GM04503 (cell line): ENCODE results near the gene STH.
"Not testable (repeated sequence)": the region's sequence is repeated elsewhere in the genome, so short reads cannot be mapped to it uniquely, and the experiment has no call there.

ENCODE experiments used
- DNase-seq: peaks from one replicate; pipeline ENCODE4 v3.0.0-alpha.2; 2012; ENCODE audit warnings: low read depth

STH gene

GRCh38 chr17:46006082-46006481 is 7.0 kb downstream of the STH start:
- not testable (repeated sequence) for DNase-seq

DNA sequence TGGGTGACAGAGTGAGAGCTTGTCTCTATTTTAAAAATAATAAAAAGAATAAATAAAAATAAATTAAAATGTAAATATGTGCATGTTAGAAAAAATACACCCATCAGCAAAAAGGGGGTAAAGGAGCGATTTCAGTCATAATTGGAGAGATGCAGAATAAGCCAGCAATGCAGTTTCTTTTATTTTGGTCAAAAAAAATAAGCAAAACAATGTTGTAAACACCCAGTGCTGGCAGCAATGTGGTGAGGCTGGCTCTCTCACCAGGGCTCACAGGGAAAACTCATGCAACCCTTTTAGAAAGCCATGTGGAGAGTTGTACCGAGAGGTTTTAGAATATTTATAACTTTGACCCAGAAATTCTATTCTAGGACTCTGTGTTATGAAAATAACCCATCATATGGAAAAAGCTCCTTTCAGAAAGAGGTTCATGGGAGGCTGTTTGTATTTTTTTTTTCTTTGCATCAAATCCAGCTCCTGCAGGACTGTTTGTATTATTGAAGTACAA is 8.5 kb downstream of the STH start:
- DNase-seq: no peak

GRCh38 chr17:46008591-46008990 is 9.5 kb downstream of the STH start:
- no peak for DNase-seq

DNA sequence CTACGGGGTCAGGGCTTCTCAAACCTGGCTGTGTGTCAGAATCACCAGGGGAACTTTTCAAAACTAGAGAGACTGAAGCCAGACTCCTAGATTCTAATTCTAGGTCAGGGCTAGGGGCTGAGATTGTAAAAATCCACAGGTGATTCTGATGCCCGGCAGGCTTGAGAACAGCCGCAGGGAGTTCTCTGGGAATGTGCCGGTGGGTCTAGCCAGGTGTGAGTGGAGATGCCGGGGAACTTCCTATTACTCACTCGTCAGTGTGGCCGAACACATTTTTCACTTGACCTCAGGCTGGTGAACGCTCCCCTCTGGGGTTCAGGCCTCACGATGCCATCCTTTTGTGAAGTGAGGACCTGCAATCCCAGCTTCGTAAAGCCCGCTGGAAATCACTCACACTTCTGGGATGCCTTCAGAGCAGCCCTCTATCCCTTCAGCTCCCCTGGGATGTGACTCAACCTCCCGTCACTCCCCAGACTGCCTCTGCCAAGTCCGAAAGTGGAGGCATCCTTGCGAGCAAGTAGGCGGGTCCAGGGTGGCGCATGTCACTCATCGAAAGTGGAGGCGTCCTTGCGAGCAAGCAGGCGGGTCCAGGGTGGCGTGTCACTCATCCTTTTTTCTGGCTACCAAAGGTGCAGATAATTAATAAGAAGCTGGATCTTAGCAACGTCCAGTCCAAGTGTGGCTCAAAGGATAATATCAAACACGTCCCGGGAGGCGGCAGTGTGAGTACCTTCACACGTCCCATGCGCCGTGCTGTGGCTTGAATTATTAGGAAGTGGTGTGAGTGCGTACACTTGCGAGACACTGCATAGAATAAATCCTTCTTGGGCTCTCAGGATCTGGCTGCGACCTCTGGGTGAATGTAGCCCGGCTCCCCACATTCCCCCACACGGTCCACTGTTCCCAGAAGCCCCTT is 10.9 kb downstream of the STH start:
- no peak for DNase-seq

DNA sequence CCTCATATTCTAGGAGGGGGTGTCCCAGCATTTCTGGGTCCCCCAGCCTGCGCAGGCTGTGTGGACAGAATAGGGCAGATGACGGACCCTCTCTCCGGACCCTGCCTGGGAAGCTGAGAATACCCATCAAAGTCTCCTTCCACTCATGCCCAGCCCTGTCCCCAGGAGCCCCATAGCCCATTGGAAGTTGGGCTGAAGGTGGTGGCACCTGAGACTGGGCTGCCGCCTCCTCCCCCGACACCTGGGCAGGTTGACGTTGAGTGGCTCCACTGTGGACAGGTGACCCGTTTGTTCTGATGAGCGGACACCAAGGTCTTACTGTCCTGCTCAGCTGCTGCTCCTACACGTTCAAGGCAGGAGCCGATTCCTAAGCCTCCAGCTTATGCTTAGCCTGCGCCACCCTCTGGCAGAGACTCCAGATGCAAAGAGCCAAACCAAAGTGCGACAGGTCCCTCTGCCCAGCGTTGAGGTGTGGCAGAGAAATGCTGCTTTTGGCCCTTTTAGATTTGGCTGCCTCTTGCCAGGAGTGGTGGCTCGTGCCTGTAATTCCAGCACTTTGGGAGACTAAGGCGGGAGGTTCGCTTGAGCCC is 11.6 kb downstream of the STH start:
- no peak for DNase-seq

- no peak for DNase-seq
These were observed 12.9 kb downstream of the STH start for GRCh38 chr17:46011711-46012505.

DNA sequence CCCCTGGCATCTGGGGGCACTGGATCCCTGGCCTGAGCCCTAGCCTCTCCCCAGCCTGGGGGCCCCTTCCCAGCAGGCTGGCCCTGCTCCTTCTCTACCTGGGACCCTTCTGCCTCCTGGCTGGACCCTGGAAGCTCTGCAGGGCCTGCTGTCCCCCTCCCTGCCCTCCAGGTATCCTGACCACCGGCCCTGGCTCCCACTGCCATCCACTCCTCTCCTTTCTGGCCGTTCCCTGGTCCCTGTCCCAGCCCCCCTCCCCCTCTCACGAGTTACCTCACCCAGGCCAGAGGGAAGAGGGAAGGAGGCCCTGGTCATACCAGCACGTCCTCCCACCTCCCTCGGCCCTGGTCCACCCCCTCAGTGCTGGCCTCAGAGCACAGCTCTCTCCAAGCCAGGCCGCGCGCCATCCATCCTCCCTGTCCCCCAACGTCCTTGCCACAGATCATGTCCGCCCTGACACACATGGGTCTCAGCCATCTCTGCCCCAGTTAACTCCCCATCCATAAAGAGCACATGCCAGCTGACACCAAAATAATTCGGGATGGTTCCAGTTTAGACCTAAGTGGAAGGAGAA is 13.5 kb downstream of the STH start:
- no peak for DNase-seq

- DNase-seq: no peak
These were observed 14.1 kb downstream of the STH start for GRCh38 chr17:46013127-46013501.

- DNase-seq: peak; percentile 62
These were observed 14.6 kb downstream of the STH start for GRCh38 chr17:46013502-46014165.

- DNase-seq: not testable (repeated sequence)
These were observed 20.4 kb downstream of the STH start for GRCh38 chr17:46019408-46019925.

DNA sequence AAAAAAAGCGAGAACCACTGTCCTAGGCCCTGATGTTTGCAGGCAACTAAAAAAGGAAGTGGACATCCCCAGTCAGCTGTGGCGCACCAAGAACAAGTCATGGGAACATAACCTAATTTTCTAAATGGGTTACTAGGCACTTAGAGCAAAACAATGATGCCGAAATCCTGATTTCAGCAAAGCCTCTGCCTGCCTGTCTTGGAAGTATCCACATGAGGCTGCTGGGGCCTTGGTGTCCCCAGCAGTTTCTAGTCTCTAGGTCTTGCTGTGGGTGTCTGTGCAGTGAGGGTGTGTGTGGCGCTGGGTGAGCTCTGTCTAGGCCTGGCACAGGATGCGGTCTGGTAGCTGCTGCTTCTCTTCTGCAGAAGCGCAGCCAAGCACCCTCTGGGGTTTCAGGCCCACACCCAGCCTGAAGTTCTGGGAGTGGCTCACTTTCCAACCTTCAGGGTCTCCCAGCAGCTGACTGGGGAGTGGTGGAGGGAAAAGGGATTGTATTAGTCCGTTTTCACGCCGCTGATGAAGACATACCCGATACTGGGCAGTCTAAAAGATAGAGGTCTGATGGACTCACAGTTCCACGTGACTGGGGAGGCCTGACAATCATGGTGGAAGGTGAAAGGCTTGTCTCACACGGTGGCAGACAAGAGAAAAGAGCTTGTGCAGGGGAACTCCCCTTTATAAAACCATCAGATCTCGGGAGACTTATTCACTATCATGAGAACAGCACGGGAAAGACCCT is 21.1 kb downstream of the STH start:
- DNase-seq: no peak

- DNase-seq: no peak
These were observed 21.9 kb downstream of the STH start for GRCh38 chr17:46020998-46021397.

DNA sequence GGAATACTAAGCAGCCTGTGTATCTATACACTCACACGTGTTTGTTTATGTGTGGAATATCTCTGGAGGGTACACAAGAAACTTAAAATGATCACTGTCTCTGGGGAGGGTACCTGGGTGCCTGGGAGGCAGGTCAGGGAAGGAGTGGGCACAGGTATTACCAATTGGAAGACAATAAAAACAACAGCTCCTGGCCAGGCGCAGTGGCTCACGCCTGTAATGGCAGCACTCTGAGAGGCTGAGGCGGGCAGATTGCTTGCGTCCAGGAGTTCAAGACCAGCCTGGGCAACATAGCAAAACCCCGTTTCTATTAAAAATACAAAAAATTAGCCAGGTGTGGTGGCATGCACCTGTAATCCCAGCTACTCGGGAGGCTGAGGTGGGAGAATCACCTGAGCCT is 24.3 kb downstream of the STH start:
- not testable (repeated sequence) for DNase-seq

DNA sequence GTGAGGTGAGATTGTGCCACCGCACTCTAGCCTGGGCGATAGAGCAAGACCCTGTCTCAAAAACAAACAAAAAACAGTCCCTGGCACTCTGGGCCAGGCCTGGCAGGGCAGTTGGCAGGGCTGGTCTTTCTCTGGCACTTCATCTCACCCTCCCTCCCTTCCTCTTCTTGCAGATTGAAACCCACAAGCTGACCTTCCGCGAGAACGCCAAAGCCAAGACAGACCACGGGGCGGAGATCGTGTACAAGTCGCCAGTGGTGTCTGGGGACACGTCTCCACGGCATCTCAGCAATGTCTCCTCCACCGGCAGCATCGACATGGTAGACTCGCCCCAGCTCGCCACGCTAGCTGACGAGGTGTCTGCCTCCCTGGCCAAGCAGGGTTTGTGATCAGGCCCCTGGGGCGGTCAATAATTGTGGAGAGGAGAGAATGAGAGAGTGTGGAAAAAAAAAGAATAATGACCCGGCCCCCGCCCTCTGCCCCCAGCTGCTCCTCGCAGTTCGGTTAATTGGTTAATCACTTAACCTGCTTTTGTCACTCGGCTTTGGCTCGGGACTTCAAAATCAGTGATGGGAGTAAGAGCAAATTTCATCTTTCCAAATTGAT is 24.8 kb downstream of the STH start:
- no peak for DNase-seq

DNA sequence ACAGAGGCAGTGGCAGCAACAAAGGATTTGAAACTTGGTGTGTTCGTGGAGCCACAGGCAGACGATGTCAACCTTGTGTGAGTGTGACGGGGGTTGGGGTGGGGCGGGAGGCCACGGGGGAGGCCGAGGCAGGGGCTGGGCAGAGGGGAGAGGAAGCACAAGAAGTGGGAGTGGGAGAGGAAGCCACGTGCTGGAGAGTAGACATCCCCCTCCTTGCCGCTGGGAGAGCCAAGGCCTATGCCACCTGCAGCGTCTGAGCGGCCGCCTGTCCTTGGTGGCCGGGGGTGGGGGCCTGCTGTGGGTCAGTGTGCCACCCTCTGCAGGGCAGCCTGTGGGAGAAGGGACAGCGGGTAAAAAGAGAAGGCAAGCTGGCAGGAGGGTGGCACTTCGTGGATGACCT is 25.5 kb downstream of the STH start:
- no peak for DNase-seq

- DNase-seq: no peak
These were observed 26.0 kb downstream of the STH start for GRCh38 chr17:46025060-46025459.

DNA sequence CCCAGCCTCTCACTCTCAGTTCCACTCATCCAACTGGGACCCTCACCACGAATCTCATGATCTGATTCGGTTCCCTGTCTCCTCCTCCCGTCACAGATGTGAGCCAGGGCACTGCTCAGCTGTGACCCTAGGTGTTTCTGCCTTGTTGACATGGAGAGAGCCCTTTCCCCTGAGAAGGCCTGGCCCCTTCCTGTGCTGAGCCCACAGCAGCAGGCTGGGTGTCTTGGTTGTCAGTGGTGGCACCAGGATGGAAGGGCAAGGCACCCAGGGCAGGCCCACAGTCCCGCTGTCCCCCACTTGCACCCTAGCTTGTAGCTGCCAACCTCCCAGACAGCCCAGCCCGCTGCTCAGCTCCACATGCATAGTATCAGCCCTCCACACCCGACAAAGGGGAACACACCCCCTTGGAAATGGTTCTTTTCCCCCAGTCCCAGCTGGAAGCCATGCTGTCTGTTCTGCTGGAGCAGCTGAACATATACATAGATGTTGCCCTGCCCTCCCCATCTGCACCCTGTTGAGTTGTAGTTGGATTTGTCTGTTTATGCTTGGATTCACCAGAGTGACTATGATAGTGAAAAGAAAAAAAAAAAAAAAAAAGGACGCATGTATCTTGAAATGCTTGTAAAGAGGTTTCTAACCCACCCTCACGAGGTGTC is 26.6 kb downstream of the STH start:
- no peak for DNase-seq

- no peak for DNase-seq
These were observed 27.4 kb downstream of the STH start for GRCh38 chr17:46026166-46027047.
